ENCODE results near the gene ADGRD1. TPM values are rescaled to one million over a fixed set of nuclear protein-coding genes. Genes with fewer than 3 reads are reported as not detected.

Gene ADGRD1
- total RNA-seq, 1 experiment from 2014 or later, result 0.21 TPM

GRCh38 chr12:131102991-131103668 lies 149.4 kb downstream of the ADGRD1 start:
- DNase-seq (ENCODE audit: low spot score), result no peak

DNA sequence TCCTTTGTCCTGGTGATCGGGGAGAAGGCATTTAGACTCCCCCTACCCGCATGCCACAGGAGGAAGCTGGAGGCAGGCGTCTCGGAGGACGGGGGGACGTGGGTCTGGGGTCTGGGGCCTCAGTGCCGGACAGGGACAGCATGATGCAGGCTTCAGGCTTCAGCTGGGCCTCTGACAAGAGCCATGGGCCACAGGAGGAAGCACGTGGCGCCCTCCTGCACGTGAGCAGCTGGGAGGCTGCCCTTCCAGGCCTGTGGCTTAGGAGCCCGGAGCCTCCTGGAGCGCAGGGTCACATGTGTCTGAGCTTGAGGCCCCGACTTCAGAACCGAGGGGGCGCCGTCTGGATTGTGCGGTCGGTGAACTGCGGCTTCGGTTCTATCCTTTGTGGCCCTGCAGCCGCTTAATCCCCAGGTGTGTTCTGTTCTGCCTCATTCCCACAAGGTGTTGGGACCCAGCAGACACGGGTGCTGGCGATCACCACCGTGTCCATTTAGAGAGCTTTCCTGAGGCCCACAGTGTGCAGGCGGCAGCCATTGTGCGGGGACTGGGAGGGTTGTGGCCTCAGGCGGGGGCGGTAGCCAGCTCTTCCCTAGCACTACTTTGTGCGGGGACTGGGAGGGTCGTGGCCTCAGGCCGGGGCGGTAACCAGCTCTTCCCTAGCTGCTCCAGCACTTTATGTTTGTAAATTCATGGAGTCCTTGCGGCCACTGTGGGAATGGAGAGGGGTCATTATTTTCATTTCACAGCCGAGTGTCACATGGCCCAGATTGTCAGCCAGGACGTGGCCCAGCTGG lies 150.2 kb downstream of the ADGRD1 start:
- no peak for DNase-seq (ENCODE audit: low spot score)

GRCh38 chr12:131104463-131105350 lies 151.0 kb downstream of the ADGRD1 start:
- peak; percentile 53 for DNase-seq (ENCODE audit: low spot score)

DNA sequence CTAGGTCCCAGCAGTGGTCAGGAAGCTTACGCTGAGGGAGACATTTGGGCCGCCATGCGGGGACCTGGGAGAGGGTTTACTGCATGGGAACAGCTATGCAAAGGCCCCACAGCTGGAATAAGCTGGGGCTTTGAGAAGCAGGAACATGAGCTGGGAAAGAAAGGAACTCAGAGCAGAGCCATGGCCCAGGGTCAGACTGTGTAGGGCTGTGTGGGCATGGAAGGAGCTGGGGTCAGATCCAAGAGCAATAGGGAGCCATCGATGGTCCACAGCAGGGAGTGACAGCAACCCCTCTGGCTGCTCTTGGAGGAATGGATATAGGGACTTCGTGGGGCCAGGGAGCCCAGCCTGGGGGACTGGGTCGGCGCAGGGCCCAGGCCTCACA lies 151.6 kb downstream of the ADGRD1 start:
- no peak for DNase-seq (ENCODE audit: low spot score)

DNA sequence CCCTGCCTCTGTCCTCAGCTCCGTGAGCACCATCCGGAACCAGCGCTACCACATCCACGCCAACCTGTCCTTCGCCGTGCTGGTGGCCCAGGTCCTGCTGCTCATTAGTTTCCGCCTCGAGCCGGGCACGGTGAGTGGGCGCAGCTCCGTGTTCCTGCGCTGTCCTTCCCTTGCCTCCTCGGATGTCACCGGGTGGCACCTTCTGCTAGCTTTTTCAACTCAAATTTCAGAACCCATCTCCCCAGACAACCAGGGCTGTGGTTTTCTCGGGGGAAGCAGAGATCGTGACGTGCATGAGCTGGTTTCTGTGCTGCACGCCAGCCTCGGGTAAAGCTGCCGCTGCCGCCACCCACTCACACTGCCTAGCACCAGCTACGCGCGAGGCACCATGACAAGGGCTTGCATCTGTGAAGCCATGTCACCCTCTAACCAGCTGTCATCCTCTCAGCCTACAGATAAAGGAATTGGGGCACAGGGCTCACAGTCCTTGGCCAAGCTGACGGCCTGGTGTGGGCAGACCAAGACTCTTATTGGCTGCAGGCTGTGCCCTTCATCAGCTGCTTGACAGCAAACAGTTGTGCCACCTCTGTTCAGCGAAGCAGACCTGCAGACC lies 152.1 kb downstream of the ADGRD1 start:
- DNase-seq (ENCODE audit: low spot score), result no peak

GRCh38 chr12:131106349-131106941 lies 152.7 kb downstream of the ADGRD1 start:
- no peak for DNase-seq (ENCODE audit: low spot score)

DNA sequence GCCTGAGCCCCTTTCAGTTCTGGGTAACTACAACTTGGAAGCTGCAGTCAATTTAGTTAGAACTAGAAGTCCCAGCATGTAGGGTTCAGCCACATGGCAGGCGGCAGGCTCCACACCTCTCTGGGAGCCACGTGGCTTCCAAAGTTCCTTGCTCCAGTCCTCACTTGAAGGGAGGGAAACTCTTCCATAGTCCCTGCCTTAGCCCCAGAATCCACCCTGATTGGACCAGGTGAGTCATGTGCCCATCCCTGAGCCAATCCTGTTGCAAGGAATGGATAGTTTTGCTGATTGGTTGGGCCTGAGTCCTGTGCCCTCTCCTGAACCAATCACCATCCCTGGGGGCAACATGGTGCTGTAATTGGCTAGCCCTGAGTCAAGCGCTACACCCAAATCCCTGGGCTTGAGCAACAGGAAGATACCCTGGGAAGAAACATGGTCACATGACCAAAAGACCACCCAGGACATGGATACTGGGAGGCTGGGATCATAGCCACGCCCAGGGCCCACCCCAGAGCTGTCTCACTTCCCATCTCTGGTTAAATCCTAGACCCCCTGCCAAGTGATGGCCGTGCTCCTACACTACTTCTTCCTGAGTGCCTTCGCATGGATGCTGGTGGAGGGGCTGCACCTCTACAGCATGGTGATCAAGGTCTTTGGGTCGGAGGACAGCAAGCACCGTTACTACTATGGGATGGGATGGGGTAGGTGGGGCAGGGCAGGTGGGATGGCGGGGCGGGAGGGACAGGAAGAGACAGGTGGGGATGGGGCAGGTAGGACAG lies 154.7 kb downstream of the ADGRD1 start:
- DNase-seq (ENCODE audit: low spot score), result no peak

GRCh38 chr12:131111446-131111845 lies 157.7 kb downstream of the ADGRD1 start:
- DNase-seq (ENCODE audit: low spot score), result no peak

DNA sequence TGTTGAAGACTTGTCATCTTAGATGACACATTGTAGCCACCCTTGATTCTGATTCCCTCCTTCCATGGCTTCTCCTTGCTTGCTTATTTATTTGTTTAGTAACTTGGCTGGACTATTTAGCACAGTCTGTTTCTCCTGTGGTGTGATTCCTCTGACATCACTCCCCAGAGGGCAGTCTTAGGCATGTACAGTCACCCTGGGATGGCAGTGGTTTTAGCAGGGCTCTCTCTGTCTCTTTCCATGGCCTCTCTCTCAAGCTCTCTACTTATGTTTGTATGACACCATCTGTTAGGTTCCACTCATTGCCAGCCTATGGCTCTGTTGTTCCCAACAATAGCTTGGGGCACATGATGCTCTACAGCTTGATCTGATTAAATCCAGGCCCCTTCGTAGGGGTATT lies 158.3 kb downstream of the ADGRD1 start:
- peak; percentile 57 for DNase-seq (ENCODE audit: low spot score)

DNA sequence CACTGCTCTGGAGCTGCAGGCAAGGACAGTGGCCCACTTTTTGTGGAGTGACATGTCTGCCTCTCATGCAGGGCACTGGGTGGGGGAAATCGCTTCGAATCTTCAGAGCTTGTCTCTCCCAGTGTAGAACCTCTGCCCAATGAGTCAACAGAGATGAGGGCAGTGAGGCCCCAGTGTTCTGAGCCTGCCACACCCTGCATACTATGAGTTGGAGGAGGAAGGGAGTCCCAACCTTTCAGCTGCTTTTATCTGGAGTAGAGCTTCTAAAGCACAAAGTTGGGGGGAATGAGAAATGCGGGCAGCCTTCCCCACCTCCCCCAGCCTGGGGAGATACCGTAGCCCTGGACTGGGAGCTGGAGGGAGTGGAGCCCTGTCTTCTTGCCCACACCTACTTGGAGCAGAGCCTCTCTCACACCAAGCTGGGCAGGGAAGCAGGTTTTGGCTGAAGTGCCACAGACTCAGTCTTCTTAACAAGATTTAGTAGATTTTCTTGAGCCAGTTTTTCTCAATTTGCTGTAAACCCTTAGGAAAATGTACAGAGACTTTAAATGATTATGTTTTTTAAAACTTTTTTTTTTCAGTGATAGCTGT lies 159.1 kb downstream of the ADGRD1 start:
- no peak for DNase-seq (ENCODE audit: low spot score)

GRCh38 chr12:131113568-131114270 lies 160.0 kb downstream of the ADGRD1 start:
- DNase-seq (ENCODE audit: low spot score), result no peak

DNA sequence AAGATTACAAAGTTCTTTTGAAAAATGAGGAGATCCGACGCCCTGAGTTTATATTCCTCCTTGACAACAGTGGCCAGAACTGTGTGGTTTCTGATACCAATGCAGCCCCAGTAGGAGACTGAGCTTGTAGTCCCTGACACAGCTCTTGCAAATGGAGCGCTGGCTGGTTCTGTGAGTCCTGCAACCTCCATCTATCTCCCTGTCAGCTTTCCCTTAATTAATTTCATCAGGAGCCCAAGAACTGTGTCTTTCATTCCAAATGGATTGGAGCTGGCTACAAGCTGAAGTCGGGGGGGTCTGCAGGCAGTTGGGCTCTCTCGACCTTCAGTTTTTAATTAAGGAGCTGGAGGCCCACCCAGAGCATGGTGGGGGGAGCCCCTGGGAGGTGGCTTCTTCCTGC lies 160.6 kb downstream of the ADGRD1 start:
- DNase-seq (ENCODE audit: low spot score), result no peak

- no peak for DNase-seq (ENCODE audit: low spot score)
Measured at GRCh38 chr12:131114942-131115584, 161.4 kb downstream of the ADGRD1 start.

DNA sequence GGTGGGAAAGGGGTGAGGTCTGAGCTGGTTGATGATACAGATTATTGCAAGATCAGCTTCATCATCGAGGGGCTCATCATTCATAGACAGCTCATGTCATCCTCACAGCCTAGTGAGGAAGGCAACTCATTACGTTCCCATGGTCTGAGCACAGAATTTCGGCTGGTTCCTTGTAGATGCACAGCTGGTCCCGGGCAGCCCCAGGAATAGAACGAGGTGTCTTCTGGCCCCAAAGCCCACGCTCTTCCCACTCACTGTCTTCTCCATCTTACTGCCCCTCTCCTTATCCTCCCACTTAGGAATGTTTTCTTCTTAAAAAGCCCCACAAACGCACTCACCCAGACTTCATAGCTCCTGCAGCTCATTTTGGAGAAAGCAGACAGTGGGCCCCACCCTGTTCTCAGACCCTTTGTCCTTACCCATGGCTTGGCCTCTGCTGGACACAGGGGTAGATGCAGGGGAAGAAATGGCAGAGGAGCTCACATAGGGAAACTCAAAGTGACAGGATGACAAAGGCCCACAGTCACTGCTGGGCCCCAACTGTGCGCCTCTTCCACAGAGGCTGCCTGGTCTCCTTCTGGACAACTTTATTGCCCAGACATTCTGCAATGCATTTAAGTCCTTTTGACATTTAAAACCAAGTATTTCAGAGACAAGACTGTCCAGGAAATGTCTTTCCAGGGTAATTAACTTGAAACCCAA lies 162.2 kb downstream of the ADGRD1 start:
- DNase-seq (ENCODE audit: low spot score), result no peak

DNA sequence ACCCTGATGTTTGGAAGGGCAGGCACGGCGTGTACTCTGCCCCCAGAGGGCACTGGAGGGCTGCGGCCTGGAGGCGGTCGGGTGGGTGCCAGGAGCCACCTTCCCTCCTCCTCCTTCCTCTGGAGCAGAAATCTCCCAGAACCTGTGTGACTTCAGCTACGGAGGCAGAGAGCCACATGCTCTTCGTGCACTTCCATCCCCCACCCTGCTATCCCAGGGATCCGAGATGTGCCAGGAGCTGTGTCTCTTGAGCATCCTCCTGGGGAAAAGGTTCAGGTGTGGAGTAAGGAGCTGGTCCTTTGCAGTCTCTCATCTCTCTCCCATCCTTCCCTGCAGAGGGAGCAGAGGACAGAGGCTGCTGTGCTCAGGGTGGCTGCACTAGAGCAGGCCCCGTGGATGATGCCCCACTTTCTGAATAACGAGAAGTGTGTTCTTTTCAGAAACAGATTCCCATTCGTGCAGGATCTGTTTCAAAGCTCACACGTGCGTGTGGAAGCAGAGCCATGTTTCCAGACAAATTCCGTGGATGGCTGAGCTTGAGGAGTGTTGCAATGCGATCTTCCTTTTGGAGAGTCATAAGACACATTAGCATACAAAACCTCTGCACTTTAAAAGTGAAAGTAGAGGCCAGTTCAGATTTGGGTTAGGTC lies 162.9 kb downstream of the ADGRD1 start:
- DNase-seq (ENCODE audit: low spot score), result no peak

- DNase-seq (ENCODE audit: low spot score), result no peak
Measured at GRCh38 chr12:131117438-131118245, 163.9 kb downstream of the ADGRD1 start.

DNA sequence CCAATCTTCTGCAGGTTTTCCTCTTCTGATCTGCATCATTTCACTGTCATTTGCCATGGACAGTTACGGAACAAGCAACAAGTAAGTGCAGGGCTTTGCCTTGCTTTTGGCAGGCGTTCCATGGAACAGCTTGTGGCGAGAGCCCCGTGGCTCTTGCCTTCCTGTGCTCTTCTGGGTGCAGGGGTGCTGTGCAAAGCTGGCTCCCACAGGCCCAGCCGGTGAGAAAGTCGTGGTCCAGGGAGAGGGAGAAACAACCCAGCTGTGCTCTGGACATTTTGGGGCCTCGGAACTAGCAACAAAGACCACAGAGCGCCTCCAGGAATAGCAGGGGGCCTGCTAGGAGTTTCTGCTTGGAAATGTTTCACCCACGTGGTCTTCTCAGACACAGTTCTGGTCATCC lies 164.7 kb downstream of the ADGRD1 start:
- no peak for DNase-seq (ENCODE audit: low spot score)
